Neural cell (in vitro differentiated cells): ENCODE results near the gene ACAD10.

ENCODE experiments used
- EP300 ChIP-seq: fragments of 450-650 bp; conservative IDR thresholded peaks from 2 replicates; pipeline ENCODE4 v1.6.1; 2014; ENCODE audit warnings: antibody characterized with exemption, mild to moderate bottlenecking, moderate library complexity; ENCODE audit not compliant: poor library complexity, severe bottlenecking
- EZH2 ChIP-seq: fragments of 200-600, 300-800 bp; shearing (Covaris generic), sonication (generic); IDR thresholded peaks from 2 replicates; pipeline ENCODE4 v1.6.1; 2014; ENCODE audit warnings: antibody characterized with exemption, low read length, borderline replicate concordance, mild to moderate bottlenecking; ENCODE audit not compliant: insufficient read depth, poor library complexity, severe bottlenecking
- MXI1 ChIP-seq: fragments of 450-650 bp; conservative IDR thresholded peaks from 2 replicates; pipeline ENCODE4 v1.6.1; 2014; ENCODE audit warnings: antibody characterized with exemption, mild to moderate bottlenecking; ENCODE audit not compliant: poor library complexity, severe bottlenecking
- POLR2AphosphoS5 ChIP-seq: IDR thresholded peaks from 2 replicates; pipeline ENCODE4 v1.6.1; 2012
- RAD21 ChIP-seq: fragments of 450-650 bp; conservative IDR thresholded peaks from 2 replicates; pipeline ENCODE4 v1.6.1; 2014; ENCODE audit warnings: antibody characterized with exemption, mild to moderate bottlenecking, moderate library complexity
- TAF1 ChIP-seq: IDR thresholded peaks from 2 replicates; pipeline ENCODE4 v1.6.1; 2012; ENCODE audit warnings: low read depth
- TF ChIP-seq, protein P1 (sequence below): fragments of 450-650 bp; IDR thresholded peaks from 2 replicates; pipeline ENCODE4 v1.5.1; 2014; ENCODE audit warnings: antibody characterized with exemption, mild to moderate bottlenecking, moderate library complexity; ENCODE audit not compliant: poor library complexity, severe bottlenecking
- TF ChIP-seq, protein P2 (sequence below): IDR thresholded peaks from 2 replicates; pipeline ENCODE4 v1.6.1; 2012; ENCODE audit warnings: borderline replicate concordance

DNA sequence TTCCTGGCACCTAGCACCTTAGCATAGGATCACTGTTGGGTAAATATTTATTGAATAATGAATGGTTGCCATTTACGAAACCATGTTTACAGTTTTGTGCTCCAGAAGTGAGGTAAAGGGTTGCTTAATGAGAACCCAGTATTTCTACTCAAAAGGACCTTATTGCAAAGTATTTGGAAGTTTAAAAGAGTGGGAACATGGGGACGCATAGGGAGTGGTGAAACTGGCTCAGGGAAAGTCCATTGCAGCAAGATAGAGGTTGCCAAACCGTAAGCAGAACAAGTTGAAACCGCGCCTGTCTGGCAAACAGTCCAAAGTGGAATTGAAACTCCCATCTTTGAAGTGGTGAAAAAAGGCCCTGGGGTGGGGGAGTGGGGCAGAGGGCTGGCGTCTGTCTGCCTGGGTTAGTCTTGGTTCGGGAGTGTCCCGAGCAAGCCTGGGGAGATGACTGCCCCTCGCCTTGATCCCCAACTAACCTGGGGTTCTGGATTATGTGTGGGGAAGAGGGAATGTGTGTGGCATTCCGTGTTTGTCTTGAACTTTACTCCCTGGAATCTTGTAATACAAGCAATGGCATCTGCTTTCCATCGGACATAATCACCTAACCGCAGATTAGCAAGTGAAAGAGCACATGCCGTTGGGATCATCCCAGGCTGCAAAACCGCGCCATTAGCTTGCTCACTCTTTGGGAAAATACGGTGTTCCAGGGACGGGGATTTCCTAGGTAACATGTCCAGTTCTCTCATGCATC is 88.1 kb downstream of the ACAD10 start:
- TF ChIP-seq, protein P1, sequence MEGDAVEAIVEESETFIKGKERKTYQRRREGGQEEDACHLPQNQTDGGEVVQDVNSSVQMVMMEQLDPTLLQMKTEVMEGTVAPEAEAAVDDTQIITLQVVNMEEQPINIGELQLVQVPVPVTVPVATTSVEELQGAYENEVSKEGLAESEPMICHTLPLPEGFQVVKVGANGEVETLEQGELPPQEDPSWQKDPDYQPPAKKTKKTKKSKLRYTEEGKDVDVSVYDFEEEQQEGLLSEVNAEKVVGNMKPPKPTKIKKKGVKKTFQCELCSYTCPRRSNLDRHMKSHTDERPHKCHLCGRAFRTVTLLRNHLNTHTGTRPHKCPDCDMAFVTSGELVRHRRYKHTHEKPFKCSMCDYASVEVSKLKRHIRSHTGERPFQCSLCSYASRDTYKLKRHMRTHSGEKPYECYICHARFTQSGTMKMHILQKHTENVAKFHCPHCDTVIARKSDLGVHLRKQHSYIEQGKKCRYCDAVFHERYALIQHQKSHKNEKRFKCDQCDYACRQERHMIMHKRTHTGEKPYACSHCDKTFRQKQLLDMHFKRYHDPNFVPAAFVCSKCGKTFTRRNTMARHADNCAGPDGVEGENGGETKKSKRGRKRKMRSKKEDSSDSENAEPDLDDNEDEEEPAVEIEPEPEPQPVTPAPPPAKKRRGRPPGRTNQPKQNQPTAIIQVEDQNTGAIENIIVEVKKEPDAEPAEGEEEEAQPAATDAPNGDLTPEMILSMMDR, result no peak
- TF ChIP-seq EP300 (no peak), EZH2 (no peak), TAF1 (no peak), POLR2AphosphoS5 (no peak), RAD21 (no peak), MXI1 (no peak)
- TF ChIP-seq, protein P2, sequence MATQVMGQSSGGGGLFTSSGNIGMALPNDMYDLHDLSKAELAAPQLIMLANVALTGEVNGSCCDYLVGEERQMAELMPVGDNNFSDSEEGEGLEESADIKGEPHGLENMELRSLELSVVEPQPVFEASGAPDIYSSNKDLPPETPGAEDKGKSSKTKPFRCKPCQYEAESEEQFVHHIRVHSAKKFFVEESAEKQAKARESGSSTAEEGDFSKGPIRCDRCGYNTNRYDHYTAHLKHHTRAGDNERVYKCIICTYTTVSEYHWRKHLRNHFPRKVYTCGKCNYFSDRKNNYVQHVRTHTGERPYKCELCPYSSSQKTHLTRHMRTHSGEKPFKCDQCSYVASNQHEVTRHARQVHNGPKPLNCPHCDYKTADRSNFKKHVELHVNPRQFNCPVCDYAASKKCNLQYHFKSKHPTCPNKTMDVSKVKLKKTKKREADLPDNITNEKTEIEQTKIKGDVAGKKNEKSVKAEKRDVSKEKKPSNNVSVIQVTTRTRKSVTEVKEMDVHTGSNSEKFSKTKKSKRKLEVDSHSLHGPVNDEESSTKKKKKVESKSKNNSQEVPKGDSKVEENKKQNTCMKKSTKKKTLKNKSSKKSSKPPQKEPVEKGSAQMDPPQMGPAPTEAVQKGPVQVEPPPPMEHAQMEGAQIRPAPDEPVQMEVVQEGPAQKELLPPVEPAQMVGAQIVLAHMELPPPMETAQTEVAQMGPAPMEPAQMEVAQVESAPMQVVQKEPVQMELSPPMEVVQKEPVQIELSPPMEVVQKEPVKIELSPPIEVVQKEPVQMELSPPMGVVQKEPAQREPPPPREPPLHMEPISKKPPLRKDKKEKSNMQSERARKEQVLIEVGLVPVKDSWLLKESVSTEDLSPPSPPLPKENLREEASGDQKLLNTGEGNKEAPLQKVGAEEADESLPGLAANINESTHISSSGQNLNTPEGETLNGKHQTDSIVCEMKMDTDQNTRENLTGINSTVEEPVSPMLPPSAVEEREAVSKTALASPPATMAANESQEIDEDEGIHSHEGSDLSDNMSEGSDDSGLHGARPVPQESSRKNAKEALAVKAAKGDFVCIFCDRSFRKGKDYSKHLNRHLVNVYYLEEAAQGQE, result no peak
